Adrenal gland (tissue), 5 donors: ENCODE data around the gene DNAAF3.

ENCODE experiments used
- CTCF ChIP-seq, 6 experiments: fragments of 450-650 bp in 4 of 6; fragments of 200-600 bp in 2 of 6; sonication (generic) in 1 of 6; IDR thresholded peaks; 1 replicate in 5 of 6; 2 replicates in 1 of 6; pipeline versions ENCODE4 v1.5.1 to v1.8.0; 2016 to 2021; ENCODE audit warnings: antibody characterized with exemption in 6 of 6, mild to moderate bottlenecking in 2 of 6, moderate library complexity in 1 of 6
- POLR2A ChIP-seq, 2 donors: fragments of 450-650 bp; IDR thresholded peaks; one replicate each; pipeline ENCODE4 v1.6.1; 2017; ENCODE audit warnings: antibody characterized with exemption in 2 of 2, mild to moderate bottlenecking in 2 of 2, moderate library complexity in 1 of 2
- donor health status: DM: no; HTN: no; CAD: no.

GRCh38 chr19:55209693-55210472 is 43.5 kb upstream of the DNAAF3 start:
- no peak for TF ChIP-seq CTCF (IDR thresholded peaks at IDR 0.05)
- peak in 1 of 2 donors; percentile 50 for TF ChIP-seq POLR2A (IDR thresholded peaks at IDR 0.05)
